ENCODE data around the gene VCPKMT. TPM values are rescaled to one million over a fixed set of nuclear protein-coding genes. Genes with fewer than 3 reads are reported as not detected.

Gene VCPKMT
- total and polyA plus RNA-seq, 12 donors: 1.9 to 28.5 (median 3.2) TPM

GRCh38 chr14:50089208-50089607 lies 27.2 kb downstream of the VCPKMT start:
- no peak for DNase-seq
- Histone ChIP-seq H3K27ac (no peak overlapping the region), H3K36me3 (peaks cover 0 to 12% (median 0%) of the 10 kb centered on the region in 9 donors), H3K9me3 (no peaks in the 10 kb centered on the region), H3K4me3 (no peak overlapping the region), H3K4me1 (peaks cover 0 to 21% (median 0%) of the 10 kb centered on the region in 9 donors), H3K27me3 (no peaks in the 10 kb centered on the region)
- intact Hi-C loops (cut with DNase I): no loop called here
- 87 to 91% methylated on average over 5 of the region's 5 CpGs for WGBS, 2 donors
- TF ChIP-seq CTCF (IDR thresholded peaks at IDR 0.05): no peak
- no peak for ATAC-seq

- TF ChIP-seq CTCF (IDR thresholded peaks at IDR 0.05): no peak
- peaks cover 0 to 12% (median 0%) of the 10 kb centered on the region in 9 donors for H3K36me3 ChIP-seq
- peaks cover 0 to 25% (median 0%) of the 10 kb centered on the region in 9 donors for H3K4me1 ChIP-seq
- DNase-seq (no peak), ATAC-seq (no peak)
- 48 to 73% methylated on average over 2 of the region's 2 CpGs for WGBS, 2 donors
- H3K4me3 ChIP-seq: no peak overlapping the region
- no peak overlapping the region for H3K27ac ChIP-seq
- no peaks in the 10 kb centered on the region for H3K9me3 ChIP-seq
- intact Hi-C loops (cut with DNase I): no loop called here
- H3K27me3 ChIP-seq: no peaks in the 10 kb centered on the region
Measured at GRCh38 chr14:50088731-50089130, 27.6 kb downstream of the VCPKMT start.

GRCh38 chr14:50088117-50088515 lies 28.3 kb downstream of the VCPKMT start:
- Histone ChIP-seq H3K27me3 (no peaks in the 10 kb centered on the region), H3K36me3 (peaks cover 0 to 12% (median 0%) of the 10 kb centered on the region in 9 donors), H3K9me3 (no peaks in the 10 kb centered on the region), H3K4me3 (no peak overlapping the region), H3K27ac (peak overlapping the region in 1 of 10 donors; percentile 45), H3K4me1 (peaks cover 0 to 32% (median 0%) of the 10 kb centered on the region in 9 donors)
- WGBS, 2 donors: 79 to 87% methylated on average over 2 of the region's 2 CpGs
- DNase-seq (no peak), ATAC-seq (no peak)
- intact Hi-C loops (cut with DNase I): no loop called here
- TF ChIP-seq CTCF (IDR thresholded peaks at IDR 0.05): no peak

GRCh38 chr14:50087341-50088116 lies 28.8 kb downstream of the VCPKMT start:
- Histone ChIP-seq H3K27ac (peak overlapping the region in 1 of 10 donors; percentile 45), H3K4me3 (no peak overlapping the region), H3K4me1 (peaks cover 0 to 32% (median 0%) of the 10 kb centered on the region in 9 donors), H3K9me3 (no peaks in the 10 kb centered on the region), H3K27me3 (no peaks in the 10 kb centered on the region), H3K36me3 (peaks cover 0 to 12% (median 0%) of the 10 kb centered on the region in 9 donors)
- whole genome bisulfite sequencing, 2 donors: 57 to 79% methylated on average over 1 of the region's 1 CpG
- TF ChIP-seq CTCF (IDR thresholded peaks at IDR 0.05): no peak
- DNase-seq (no peak), ATAC-seq (no peak)
- intact Hi-C loops (cut with DNase I): no loop called here
